HepG2 (cell line): Measurements from ENCODE around the gene ATG16L2. TPM values are rescaled to one million over a fixed set of nuclear protein-coding genes. Genes with fewer than 3 reads are reported as not detected.

Experiments
- CHD4 ChIP-seq: fragments of 200-600 bp; sonication (generic); IDR thresholded peaks from 2 replicates; pipeline ENCODE4 v1.7.0; 2017; ENCODE audit warnings: mild to moderate bottlenecking, low read length, borderline replicate concordance
- FIP1L1 ChIP-seq: fragments of 200-400 bp; formaldehyde crosslinking; IDR thresholded peaks from 2 replicates; pipeline ENCODE4 v1.6.1; 2018; ENCODE audit warnings: low read depth, mild to moderate bottlenecking, low read length, moderate library complexity, borderline replicate concordance; ENCODE audit not compliant: insufficient read depth
- HMG20B ChIP-seq: conservative IDR thresholded peaks from 2 replicates; pipeline ENCODE4 v1.6.1; 2016; ENCODE audit warnings: missing genetic modification reagents, missing compliant biosample characterization
- KDM5B ChIP-seq: sonication (generic); formaldehyde crosslinking; IDR thresholded peaks from 2 replicates; pipeline ENCODE4 v1.4.0; 2020; ENCODE audit warnings: missing genetic modification reagents, mild to moderate bottlenecking, borderline replicate concordance
- MAX ChIP-seq: IDR thresholded peaks from 2 replicates; pipeline ENCODE4 v1.6.1; 2012; ENCODE audit warnings: inconsistent platforms
- PHF20 ChIP-seq: sonication (generic); formaldehyde crosslinking; IDR thresholded peaks from 2 replicates; pipeline ENCODE4 v1.5.0; 2020; ENCODE audit warnings: mild to moderate bottlenecking, missing genetic modification reagents
- POLR2AphosphoS5 ChIP-seq: IDR thresholded peaks from 2 replicates; pipeline ENCODE4 v1.6.1; 2012; ENCODE audit warnings: low read depth, low read length
- PTBP1 ChIP-seq: fragments of 200-400 bp; formaldehyde crosslinking; IDR thresholded peaks from 2 replicates; pipeline ENCODE4 v1.6.1; 2018; ENCODE audit warnings: low read length, low read depth; ENCODE audit not compliant: poor library complexity, severe bottlenecking
- RFXAP ChIP-seq: sonication (generic); formaldehyde crosslinking; IDR thresholded peaks from 2 replicates; pipeline ENCODE4 v1.4.0; 2020; ENCODE audit warnings: missing genetic modification reagents, borderline replicate concordance
- SOX5 ChIP-seq: IDR thresholded peaks from 2 replicates; pipeline ENCODE4 v1.6.1; 2016; ENCODE audit warnings: borderline replicate concordance
- STAG1 ChIP-seq: sonication (generic); formaldehyde crosslinking; IDR thresholded peaks from 2 replicates; pipeline ENCODE4 v1.4.0; 2020; ENCODE audit warnings: missing genetic modification reagents
- TGIF2 ChIP-seq: IDR thresholded peaks from 2 replicates; pipeline ENCODE4 v1.6.1; 2016; ENCODE audit warnings: control low read depth, missing compliant biosample characterization
- YEATS4 ChIP-seq: sonication (generic); formaldehyde crosslinking; IDR thresholded peaks from 2 replicates; pipeline ENCODE4 v1.4.0; 2020; ENCODE audit warnings: missing genetic modification reagents, borderline replicate concordance
- ZBTB3 ChIP-seq: sonication (generic); formaldehyde crosslinking; IDR thresholded peaks from 2 replicates; pipeline ENCODE4 v1.4.0; 2020; ENCODE audit warnings: low read depth, mild to moderate bottlenecking, moderate library complexity, missing genetic modification reagents, borderline replicate concordance
- ZBTB43 ChIP-seq: sonication (generic); formaldehyde crosslinking; conservative IDR thresholded peaks from 2 replicates; pipeline ENCODE4 v1.4.0; 2020; ENCODE audit warnings: missing genetic modification reagents
- ZNF235 ChIP-seq: sonication (generic); formaldehyde crosslinking; IDR thresholded peaks from 2 replicates; pipeline ENCODE4 v1.8.1; 2023; ENCODE audit warnings: mild to moderate bottlenecking, missing genetic modification reagents, borderline replicate concordance
- ZNF468 ChIP-seq: sonication (generic); formaldehyde crosslinking; IDR thresholded peaks from 2 replicates; pipeline ENCODE4 v1.8.0; 2022; ENCODE audit warnings: mild to moderate bottlenecking, moderate library complexity, missing genetic modification reagents
- ZNF563 ChIP-seq: sonication (generic); formaldehyde crosslinking; IDR thresholded peaks from 2 replicates; pipeline ENCODE4 v1.8.0; 2022; ENCODE audit warnings: mild to moderate bottlenecking, moderate library complexity, missing genetic modification reagents
- ZNF674 ChIP-seq: sonication (generic); formaldehyde crosslinking; IDR thresholded peaks from 2 replicates; pipeline ENCODE4 v1.5.0; 2020; ENCODE audit warnings: low read depth, mild to moderate bottlenecking, missing genetic modification reagents
- ZNF768 ChIP-seq: sonication (generic); formaldehyde crosslinking; IDR thresholded peaks from 2 replicates; pipeline ENCODE4 v1.4.0; 2020; ENCODE audit warnings: missing genetic modification reagents
- ZNF772 ChIP-seq: sonication (generic); formaldehyde crosslinking; IDR thresholded peaks from 2 replicates; pipeline ENCODE4 v1.5.0; 2020; ENCODE audit warnings: mild to moderate bottlenecking, missing genetic modification reagents
- ZNF816 ChIP-seq: sonication (generic); formaldehyde crosslinking; IDR thresholded peaks from 2 replicates; pipeline ENCODE4 v1.8.0; 2022; ENCODE audit warnings: missing genetic modification reagents, mild to moderate bottlenecking, borderline replicate concordance
- ZNF83 ChIP-seq: sonication (generic); formaldehyde crosslinking; IDR thresholded peaks from 2 replicates; pipeline ENCODE4 v1.4.0; 2020; ENCODE audit warnings: missing genetic modification reagents, mild to moderate bottlenecking, borderline replicate concordance
- ZSCAN30 ChIP-seq: sonication (generic); formaldehyde crosslinking; IDR thresholded peaks from 2 replicates; pipeline ENCODE4 v1.5.0; 2020; ENCODE audit warnings: mild to moderate bottlenecking, missing genetic modification reagents
- polyA plus RNA-seq, 8 experiments: library from polyadenylated mRNA; depleted of rRNA in 3 of 8; stranded (reverse) in 7 of 8; unstranded in 1 of 8; fragments of >200 nt; fragmentation: Illumina TruSeq in 4 of 8; extraction: Trizol in 4 of 8; gene quantifications; 2 replicates each; pipeline versions ENCODE4 v1.2.1 to v1.2.3, GENCODE V29; 2011 to 2016; ENCODE audit warnings: low read depth in 4 of 8, missing spikeins in 1 of 8, mixed read lengths in 1 of 8; ENCODE audit not compliant: insufficient read depth in 1 of 8
- total RNA-seq, 5 experiments: library from RNA; depleted of rRNA; stranded (reverse); fragments of >200 nt; fragmentation: Illumina TruSeq; extraction: Trizol; gene quantifications; 2 replicates each; pipeline ENCODE4 v1.2.3, GENCODE V29; 2016; ENCODE audit warnings: low read depth in 1 of 5
- TF ChIP-seq, protein P1 (sequence below): sonication (generic); formaldehyde crosslinking; conservative IDR thresholded peaks from 2 replicates; pipeline ENCODE4 v1.8.0; 2022; ENCODE audit warnings: mild to moderate bottlenecking, moderate library complexity, missing genetic modification reagents
- TF ChIP-seq, protein P2 (sequence below): IDR thresholded peaks from 2 replicates; pipeline ENCODE4 v1.6.1; 2016; ENCODE audit warnings: missing biosample characterization, missing genetic modification reagents, low read depth

The ATG16L2 gene
- total and polyA plus RNA-seq, 2 of the 13 experiments (the other 11 are each of a cell fraction or from before 2014, with no cell fraction given), result 6.2 to 14.8 TPM

- TF ChIP-seq, protein P1, sequence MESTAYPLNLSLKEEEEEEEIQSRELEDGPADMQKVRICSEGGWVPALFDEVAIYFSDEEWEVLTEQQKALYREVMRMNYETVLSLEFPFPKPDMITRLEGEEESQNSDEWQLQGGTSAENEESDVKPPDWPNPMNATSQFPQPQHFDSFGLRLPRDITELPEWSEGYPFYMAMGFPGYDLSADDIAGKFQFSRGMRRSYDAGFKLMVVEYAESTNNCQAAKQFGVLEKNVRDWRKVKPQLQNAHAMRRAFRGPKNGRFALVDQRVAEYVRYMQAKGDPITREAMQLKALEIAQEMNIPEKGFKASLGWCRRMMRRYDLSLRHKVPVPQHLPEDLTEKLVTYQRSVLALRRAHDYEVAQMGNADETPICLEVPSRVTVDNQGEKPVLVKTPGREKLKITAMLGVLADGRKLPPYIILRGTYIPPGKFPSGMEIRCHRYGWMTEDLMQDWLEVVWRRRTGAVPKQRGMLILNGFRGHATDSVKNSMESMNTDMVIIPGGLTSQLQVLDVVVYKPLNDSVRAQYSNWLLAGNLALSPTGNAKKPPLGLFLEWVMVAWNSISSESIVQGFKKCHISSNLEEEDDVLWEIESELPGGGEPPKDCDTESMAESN, result no peak
- TF ChIP-seq PTBP1 (no peak), POLR2AphosphoS5 (peak; percentile 41; the same call in 1 of the 2 replicates), ZBTB3 (CRISPR knock-in tag) (no peak), YEATS4 (0 out of 2 replicates have a peak, but pooled peaks have one; percentile 30), ZNF235 (CRISPR knock-in tag) (no peak), TGIF2 (CRISPR knock-in tag) (no peak), MAX (peak; percentile 90), HMG20B (CRISPR knock-in tag) (no peak), ZNF816 (no peak), SOX5 (CRISPR knock-in tag) (no peak), RFXAP (CRISPR knock-in tag) (no peak), ZNF772 (no peak), PHF20 (CRISPR knock-in tag) (no peak), CHD4 (no peak), ZNF468 (CRISPR knock-in tag) (no peak), STAG1 (CRISPR knock-in tag) (peak; percentile 35; the same call in 1 of the 2 replicates), ZSCAN30 (CRISPR knock-in tag) (no peak), KDM5B (peak; percentile 72; the same call in 1 of the 2 replicates), FIP1L1 (no peak), ZNF563 (no peak; the same call in 1 of the 2 replicates), ZBTB43 (no peak), ZNF674 (CRISPR knock-in tag) (no peak), ZNF768 (CRISPR knock-in tag) (peak; percentile 34; the same call in 1 of the 2 replicates), ZNF83 (no peak)
- TF ChIP-seq, protein P2, sequence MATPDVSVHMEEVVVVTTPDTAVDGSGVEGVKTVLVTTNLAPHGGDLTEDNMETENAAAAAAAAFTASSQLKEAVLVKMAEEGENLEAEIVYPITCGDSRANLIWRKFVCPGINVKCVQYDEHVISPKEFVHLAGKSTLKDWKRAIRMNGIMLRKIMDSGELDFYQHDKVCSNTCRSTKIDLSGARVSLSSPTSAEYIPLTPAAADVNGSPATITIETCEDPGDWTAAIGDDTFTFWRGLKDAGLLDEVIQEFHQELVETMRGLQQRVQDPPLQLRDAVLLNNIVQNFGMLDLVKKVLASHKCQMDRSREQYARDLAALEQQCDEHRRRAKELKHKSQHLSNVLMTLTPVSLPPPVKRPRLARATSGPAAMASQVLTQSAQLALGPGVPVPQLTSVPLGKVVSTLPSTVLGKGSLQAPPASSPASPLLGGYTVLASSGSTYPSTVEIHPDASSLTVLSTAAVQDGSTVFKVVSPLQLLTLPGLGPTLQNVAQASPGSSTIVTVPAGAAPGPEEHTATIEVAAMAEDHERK, result no peak
Observed at GRCh38 chr11:72821920-72822799, 7.9 kb downstream of the ATG16L2 start (continued).
